Panc1 (cell line): ENCODE measurements around the gene SIAE. TPM values are rescaled to one million over a fixed set of nuclear protein-coding genes. Genes with fewer than 3 reads are reported as not detected.
A peak's percentile ranks its signal among the peaks of the same experiment; 100 is the strongest.

Source experiments
- ATAC-seq: fragments of 200-7000 bp; cut with Tn5 transposase; 2 replicates; pipeline ENCODE4 v1.9.1; 2020; ENCODE audit warnings: mild to moderate bottlenecking, moderate library complexity
- BruUV-seq: library from RNA; stranded (reverse); fragments of 400-500 nt; replicated peaks from 2 replicates; lab custom pipeline; 2021; lab: Mats Ljungman, UMichigan
- CTCF ChIA-PET: fragments of 300-600 bp; sonication (Branson Sonifier 250); formaldehyde crosslinking; loops from one replicate; lab custom pipeline; 2022; ENCODE audit warnings: antibody characterized with exemption; lab: Charles Lee
- POLR2A ChIA-PET: fragments of 300-600 bp; sonication (Branson Sonifier 250); formaldehyde crosslinking; loops from one replicate; lab custom pipeline; 2022; ENCODE audit warnings: antibody characterized with exemption; lab: Charles Lee
- DNase-seq: peaks from one replicate; pipeline ENCODE4 v3.0.0-alpha.2; 2010; ENCODE audit warnings: low read depth, low spot score
- H3K27ac ChIP-seq: 2 replicates; pipeline ENCODE4 v1.5.1; 2011; ENCODE audit warnings: mild to moderate bottlenecking, low read length, inconsistent platforms
- H3K27me3 ChIP-seq: fragments of 200-500 bp; sonication (Bioruptor generic); 2 replicates; pipeline ENCODE4 v1.6.0; 2014; ENCODE audit warnings: low read length, inconsistent platforms; ENCODE audit not compliant: control insufficient read depth, insufficient read depth
- H3K36me3 ChIP-seq: fragments of 200-500 bp; sonication (Bioruptor generic); 2 replicates; pipeline ENCODE4 v1.5.1; 2014; ENCODE audit warnings: inconsistent platforms, mild to moderate bottlenecking, low read length, moderate library complexity; ENCODE audit not compliant: control insufficient read depth, insufficient read depth
- H3K4me1 ChIP-seq: 2 replicates; pipeline ENCODE4 v1.5.1; 2011; ENCODE audit warnings: inconsistent platforms, mild to moderate bottlenecking, low read length, moderate library complexity; ENCODE audit not compliant: control insufficient read depth, insufficient read depth
- H3K4me3 ChIP-seq, 2 experiments: 2 replicates each; pipeline ENCODE4 v1.5.1; 2011 to 2012; ENCODE audit warnings: low read depth in 2 of 2, low read length in 2 of 2, mild to moderate bottlenecking in 2 of 2, inconsistent platforms in 1 of 2, moderate library complexity in 1 of 2
- H3K9me3 ChIP-seq: fragments of 200-500 bp; sonication (Bioruptor generic); 2 replicates; pipeline ENCODE4 v1.5.1; 2014; ENCODE audit warnings: low read depth, mild to moderate bottlenecking, inconsistent platforms, low read length, moderate library complexity; ENCODE audit not compliant: control insufficient read depth, insufficient read depth
- POLR2AphosphoS5 ChIP-seq: IDR thresholded peaks from 2 replicates; pipeline ENCODE4 v1.6.1; 2012; ENCODE audit warnings: mild to moderate bottlenecking, low read depth, low read length, moderate library complexity
- SIN3A ChIP-seq: IDR thresholded peaks from 2 replicates; pipeline ENCODE4 v1.6.1; 2012; ENCODE audit warnings: low read depth, mild to moderate bottlenecking, low read length, moderate library complexity, borderline replicate concordance; ENCODE audit not compliant: insufficient read depth
- TCF7L2 ChIP-seq: IDR thresholded peaks from 2 replicates; pipeline ENCODE4 v1.6.1; 2011; ENCODE audit warnings: mild to moderate bottlenecking, low read depth, low read length, inconsistent platforms
- in situ Hi-C: cut with HindIII; loops from 2 replicates; pipeline ENCODE4 v1.10.0; 2016; ENCODE audit warnings: low sequenced_read_pairs, low pct_unique_long_range_greater_than_20kb
- intact Hi-C: fragments of 100-400 bp; cut with micrococcal nuclease; formaldehyde crosslinking; loops from one replicate; pipeline ENCODE4 v1.10.0; 2022; ENCODE audit not compliant: unreplicated experiment
- total RNA-seq: library from RNA; stranded (reverse); gene quantifications from one replicate; pipeline ENCODE4 v1.2.1, GENCODE V29; 2021; ENCODE audit not compliant: unreplicated experiment
- TF ChIP-seq, protein P1 (sequence below): fragments of 450-650 bp; IDR thresholded peaks from 2 replicates; pipeline ENCODE4 v1.5.1; 2017; ENCODE audit warnings: mild to moderate bottlenecking
- TF ChIP-seq, protein P2 (sequence below), 2 experiments: IDR thresholded peaks; 2 replicates each; pipeline ENCODE4 v1.6.1; 2011 to 2012; ENCODE audit warnings: low read depth in 2 of 2, control low read depth in 1 of 2, low read length in 1 of 2, mild to moderate bottlenecking in 1 of 2, moderate library complexity in 1 of 2; ENCODE audit not compliant: insufficient read depth in 1 of 2

Gene SIAE
- total RNA-seq, 1 experiment from 2014 or later, result 14.9 TPM

DNA sequence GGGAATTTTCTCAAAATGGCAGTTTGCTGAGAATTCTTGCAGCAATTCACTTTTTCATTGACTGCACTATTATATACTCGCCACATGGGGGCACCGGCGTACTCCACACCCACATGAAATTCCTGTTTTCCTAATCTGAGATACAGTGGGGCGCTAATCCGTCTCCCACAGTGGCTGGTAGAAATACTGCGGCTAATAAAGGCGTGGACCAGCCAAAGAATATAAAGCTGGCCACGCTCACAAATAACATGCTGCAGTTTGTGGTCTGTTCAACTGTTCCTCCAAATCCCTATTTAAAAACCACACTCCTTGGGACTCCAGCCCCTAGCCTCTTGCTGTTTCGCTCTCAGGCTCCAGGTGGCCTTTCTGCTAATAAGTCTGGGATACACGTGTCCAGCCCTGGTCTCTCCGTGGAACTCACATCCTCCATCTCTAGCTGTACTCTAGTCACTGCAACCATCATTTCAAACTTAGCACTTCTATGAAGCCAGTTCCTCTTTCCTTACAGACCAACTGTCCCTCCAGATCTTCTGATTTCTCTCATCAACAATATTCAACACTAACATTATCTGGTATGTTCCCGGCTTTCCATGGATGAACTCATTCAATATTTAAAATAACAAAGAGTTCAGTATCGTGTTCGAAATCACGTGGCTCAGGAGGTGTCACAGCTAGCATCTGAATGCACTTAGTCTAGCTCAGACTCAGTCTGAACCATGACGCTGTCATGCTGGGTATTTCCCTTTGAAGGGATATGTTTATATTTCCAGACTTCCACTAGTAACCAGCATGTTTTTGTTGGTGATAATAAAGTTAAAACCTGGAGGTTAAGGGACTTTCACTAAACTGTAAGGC lies 28.9 kb downstream of the SIAE start:
- in situ Hi-C loops, result no loop called here
- POLR2A ChIA-PET, result no interaction called here
- H3K4me1 ChIP-seq, result no peaks in the 10 kb centered on the region
- intact Hi-C loops, result loop anchor here (1.0 kb wide), 2 partner anchors 193 to 223 kb away; no protein-coding TSS in a partner anchor
- no peaks in the 10 kb centered on the region for H3K36me3 ChIP-seq
- DNase-seq (peak; percentile 71), ATAC-seq (peak; percentile 94)
- peak overlapping the region; percentile 6 to 44; a peak in 2 of 4 replicates for H3K4me3 ChIP-seq
- TF ChIP-seq, protein P1, sequence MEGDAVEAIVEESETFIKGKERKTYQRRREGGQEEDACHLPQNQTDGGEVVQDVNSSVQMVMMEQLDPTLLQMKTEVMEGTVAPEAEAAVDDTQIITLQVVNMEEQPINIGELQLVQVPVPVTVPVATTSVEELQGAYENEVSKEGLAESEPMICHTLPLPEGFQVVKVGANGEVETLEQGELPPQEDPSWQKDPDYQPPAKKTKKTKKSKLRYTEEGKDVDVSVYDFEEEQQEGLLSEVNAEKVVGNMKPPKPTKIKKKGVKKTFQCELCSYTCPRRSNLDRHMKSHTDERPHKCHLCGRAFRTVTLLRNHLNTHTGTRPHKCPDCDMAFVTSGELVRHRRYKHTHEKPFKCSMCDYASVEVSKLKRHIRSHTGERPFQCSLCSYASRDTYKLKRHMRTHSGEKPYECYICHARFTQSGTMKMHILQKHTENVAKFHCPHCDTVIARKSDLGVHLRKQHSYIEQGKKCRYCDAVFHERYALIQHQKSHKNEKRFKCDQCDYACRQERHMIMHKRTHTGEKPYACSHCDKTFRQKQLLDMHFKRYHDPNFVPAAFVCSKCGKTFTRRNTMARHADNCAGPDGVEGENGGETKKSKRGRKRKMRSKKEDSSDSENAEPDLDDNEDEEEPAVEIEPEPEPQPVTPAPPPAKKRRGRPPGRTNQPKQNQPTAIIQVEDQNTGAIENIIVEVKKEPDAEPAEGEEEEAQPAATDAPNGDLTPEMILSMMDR, result peak; percentile 98
- TF ChIP-seq, protein P2, sequence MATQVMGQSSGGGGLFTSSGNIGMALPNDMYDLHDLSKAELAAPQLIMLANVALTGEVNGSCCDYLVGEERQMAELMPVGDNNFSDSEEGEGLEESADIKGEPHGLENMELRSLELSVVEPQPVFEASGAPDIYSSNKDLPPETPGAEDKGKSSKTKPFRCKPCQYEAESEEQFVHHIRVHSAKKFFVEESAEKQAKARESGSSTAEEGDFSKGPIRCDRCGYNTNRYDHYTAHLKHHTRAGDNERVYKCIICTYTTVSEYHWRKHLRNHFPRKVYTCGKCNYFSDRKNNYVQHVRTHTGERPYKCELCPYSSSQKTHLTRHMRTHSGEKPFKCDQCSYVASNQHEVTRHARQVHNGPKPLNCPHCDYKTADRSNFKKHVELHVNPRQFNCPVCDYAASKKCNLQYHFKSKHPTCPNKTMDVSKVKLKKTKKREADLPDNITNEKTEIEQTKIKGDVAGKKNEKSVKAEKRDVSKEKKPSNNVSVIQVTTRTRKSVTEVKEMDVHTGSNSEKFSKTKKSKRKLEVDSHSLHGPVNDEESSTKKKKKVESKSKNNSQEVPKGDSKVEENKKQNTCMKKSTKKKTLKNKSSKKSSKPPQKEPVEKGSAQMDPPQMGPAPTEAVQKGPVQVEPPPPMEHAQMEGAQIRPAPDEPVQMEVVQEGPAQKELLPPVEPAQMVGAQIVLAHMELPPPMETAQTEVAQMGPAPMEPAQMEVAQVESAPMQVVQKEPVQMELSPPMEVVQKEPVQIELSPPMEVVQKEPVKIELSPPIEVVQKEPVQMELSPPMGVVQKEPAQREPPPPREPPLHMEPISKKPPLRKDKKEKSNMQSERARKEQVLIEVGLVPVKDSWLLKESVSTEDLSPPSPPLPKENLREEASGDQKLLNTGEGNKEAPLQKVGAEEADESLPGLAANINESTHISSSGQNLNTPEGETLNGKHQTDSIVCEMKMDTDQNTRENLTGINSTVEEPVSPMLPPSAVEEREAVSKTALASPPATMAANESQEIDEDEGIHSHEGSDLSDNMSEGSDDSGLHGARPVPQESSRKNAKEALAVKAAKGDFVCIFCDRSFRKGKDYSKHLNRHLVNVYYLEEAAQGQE (IDR thresholded peaks at IDR 0.05; ENCODE audit: insufficient read depth in 1 of 2, low read depth in 2 of 2, low read length in 1 of 2), result no peak
- no peaks in the 10 kb centered on the region for H3K9me3 ChIP-seq
- no peaks in the 10 kb centered on the region for H3K27me3 ChIP-seq
- H3K27ac ChIP-seq, result no peak overlapping the region
- BruUV-seq, result no TSS peak
- CTCF ChIA-PET, result interaction anchor here (0.6 to 2.2 kb wide), 4 partner anchors 99 to 228 kb away, joined by 3 to 18 read pairs (median 6); no protein-coding TSS in a partner anchor

DNA sequence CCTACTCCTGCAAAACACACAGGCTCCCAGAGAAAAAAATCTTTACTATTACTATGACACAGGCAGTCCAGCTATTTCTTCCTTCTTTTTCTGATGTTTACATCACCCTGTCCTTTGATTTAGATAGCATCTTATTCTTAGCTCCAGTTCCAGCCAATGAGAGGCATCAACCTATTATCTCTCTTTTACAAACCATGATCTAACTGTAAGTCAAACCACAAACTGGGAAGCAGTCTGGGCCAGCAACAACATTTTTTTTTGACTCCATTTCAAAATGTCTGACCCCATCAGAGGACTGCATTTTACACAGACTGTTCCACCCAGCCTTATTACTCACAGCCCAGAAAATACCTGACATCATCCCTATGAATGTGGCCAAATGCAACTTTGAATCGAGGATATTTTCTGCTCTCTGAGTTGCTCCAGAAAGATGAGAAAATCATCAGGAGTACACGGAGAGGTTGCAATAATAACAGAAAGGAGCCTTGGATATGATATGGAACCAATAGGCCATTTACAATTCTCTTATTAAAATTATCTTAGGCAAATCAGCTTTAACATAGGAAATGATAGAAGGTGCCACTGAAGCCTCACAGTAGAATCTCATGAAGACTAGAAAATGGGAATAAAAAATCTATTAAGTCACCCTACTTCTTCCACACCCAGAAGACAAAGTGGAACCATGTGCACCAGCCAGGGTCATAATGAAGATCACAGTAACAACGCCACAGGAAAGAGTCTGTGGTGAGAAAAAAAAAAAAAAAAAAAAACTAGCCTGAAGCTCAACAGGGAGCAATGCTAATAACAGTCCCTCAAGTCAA lies 29.7 kb downstream of the SIAE start:
- intact Hi-C loops (loop anchor here (1.0 kb wide), 2 partner anchors 193 to 223 kb away; no protein-coding TSS in a partner anchor), in situ Hi-C loops (no loop called here)
- BruUV-seq, result no TSS peak
- TF ChIP-seq, protein P2 (IDR thresholded peaks at IDR 0.05; ENCODE audit: insufficient read depth in 1 of 2, low read depth in 2 of 2, low read length in 1 of 2), result no peak
- no peak for TF ChIP-seq SIN3A
- TF ChIP-seq, protein P1, result no peak
- no peak for TF ChIP-seq TCF7L2
- TF ChIP-seq POLR2AphosphoS5, result no peak
- H3K27me3 ChIP-seq, result no peaks in the 10 kb centered on the region
- H3K36me3 ChIP-seq, result no peaks in the 10 kb centered on the region
- no peak overlapping the region for H3K27ac ChIP-seq
- ATAC-seq (0 out of 2 replicates have a peak, but pooled peaks have one; percentile 4), DNase-seq (no peak)
- CTCF ChIA-PET, result interaction anchor here (0.5 to 2.2 kb wide), 6 partner anchors 18 to 1717 kb away, joined by 3 to 19 read pairs (median 4); no protein-coding TSS in a partner anchor
- POLR2A ChIA-PET, result no interaction called here
- no peaks in the 10 kb centered on the region for H3K9me3 ChIP-seq
- no peak overlapping the region for H3K4me3 ChIP-seq
- H3K4me1 ChIP-seq, result no peaks in the 10 kb centered on the region
